H1 (cell line): ENCODE data around the gene GLTP. TPM values are rescaled to one million over a fixed set of nuclear protein-coding genes. Genes with fewer than 3 reads are reported as not detected.

Experiments used
- CTCF ChIA-PET: fragments of 300-600 bp; sonication (Branson Sonifier 250); formaldehyde crosslinking; loops from one replicate; lab custom pipeline; 2021; ENCODE audit not compliant: partially characterized antibody; lab: Charles Lee
- POLR2A ChIA-PET: fragments of 300-600 bp; sonication (Branson Sonifier 250); formaldehyde crosslinking; loops from one replicate; lab custom pipeline; 2021; ENCODE audit warnings: inconsistent platforms; ENCODE audit not compliant: partially characterized antibody; lab: Charles Lee
- DNase-seq, 2 experiments: peaks; one replicate each; pipeline versions ENCODE4 v3.0.0 to v3.0.0-alpha.2; 2010 to 2022; ENCODE audit warnings: low spot score in 2 of 2, low read depth in 1 of 2, mixed read lengths in 1 of 2
- FAIRE-seq: peaks from 2 replicates; lab custom pipeline; 2011; peaks lifted over from hg19 to GRCh38; lab: Jason Lieb, UNC
- H2AFZ ChIP-seq: 2 replicates; pipeline ENCODE4 v1.8.1; 2012; ENCODE audit warnings: low read length, inconsistent platforms
- H2AK5ac ChIP-seq: 2 replicates; pipeline ENCODE4 v1.6.1; 2013; ENCODE audit warnings: low read depth, low read length
- H2BK120ac ChIP-seq: replicated peaks from 2 replicates; pipeline ENCODE3; 2013; ENCODE audit warnings: low read depth, low read length, inconsistent platforms
- H2BK12ac ChIP-seq: 2 replicates; pipeline ENCODE4 v1.6.1; 2013; ENCODE audit warnings: low read depth, low read length
- H2BK15ac ChIP-seq: 2 replicates; pipeline ENCODE4 v1.6.1; 2013; ENCODE audit warnings: low read length
- H2BK20ac ChIP-seq: 2 replicates; pipeline ENCODE4 v1.6.1; 2013; ENCODE audit warnings: low read length
- H2BK5ac ChIP-seq: 2 replicates; pipeline ENCODE4 v1.6.1; 2013; ENCODE audit warnings: low read depth, low read length
- H3K14ac ChIP-seq: 2 replicates; pipeline ENCODE4 v1.6.1; 2013; ENCODE audit warnings: inconsistent platforms; ENCODE audit not compliant: insufficient read length
- H3K18ac ChIP-seq: 2 replicates; pipeline ENCODE4 v1.6.1; 2013; ENCODE audit warnings: low read length; ENCODE audit errors: extremely low read depth
- H3K23ac ChIP-seq: 2 replicates; pipeline ENCODE4 v1.6.1; 2013; ENCODE audit warnings: inconsistent platforms; ENCODE audit not compliant: insufficient read length
- H3K23me2 ChIP-seq: 2 replicates; pipeline ENCODE4 v1.6.1; 2013; ENCODE audit warnings: low read depth, low read length
- H3K27ac ChIP-seq: 2 replicates; pipeline ENCODE4 v1.6.1; 2011; ENCODE audit warnings: low read depth, low read length, inconsistent platforms
- H3K27me3 ChIP-seq, 4 experiments: replicated peaks in 1 of 4; 1 replicate in 1 of 4; 2 replicates in 3 of 4; pipeline versions ENCODE4 v1.6.1 to v1.8.1; 2011 to 2013; ENCODE audit warnings: low read length in 3 of 4, mild to moderate bottlenecking in 3 of 4, inconsistent platforms in 2 of 4, mixed read lengths in 2 of 4, moderate library complexity in 1 of 4; ENCODE audit not compliant: control insufficient read depth in 3 of 4, insufficient read depth in 3 of 4; ENCODE audit errors: extremely low read depth in 1 of 4
- H3K36me3 ChIP-seq, 4 experiments: 2 replicates each; pipeline versions ENCODE4 v1.6.1 to v1.8.1; 2011 to 2013; ENCODE audit warnings: mild to moderate bottlenecking in 4 of 4, low read length in 3 of 4, moderate library complexity in 2 of 4, control low read depth in 1 of 4, inconsistent platforms in 1 of 4; ENCODE audit not compliant: insufficient read depth in 4 of 4, control insufficient read depth in 2 of 4
- H3K4ac ChIP-seq: replicated peaks from 2 replicates; pipeline ENCODE3; 2013; ENCODE audit warnings: low read length, low read depth, mixed read lengths, inconsistent platforms; ENCODE audit not compliant: insufficient read length
- H3K4me1 ChIP-seq, 4 experiments: replicated peaks in 1 of 4; 1 replicate in 1 of 4; 2 replicates in 3 of 4; pipeline versions ENCODE4 v1.6.1 to v1.8.1; 2011 to 2013; ENCODE audit warnings: low read length in 3 of 4, inconsistent platforms in 2 of 4, mixed read lengths in 1 of 4; ENCODE audit not compliant: insufficient read depth in 4 of 4, control insufficient read depth in 3 of 4
- H3K4me2 ChIP-seq, 2 experiments: 2 replicates each; pipeline versions ENCODE4 v1.6.1 to v1.8.1; 2011 to 2013; ENCODE audit warnings: low read depth in 2 of 2, low read length in 2 of 2, control low read depth in 1 of 2, inconsistent platforms in 1 of 2, mild to moderate bottlenecking in 1 of 2; ENCODE audit not compliant: insufficient read depth in 1 of 2
- H3K4me3 ChIP-seq, 4 experiments: fragments of 200-600, 300-600 bp in 1 of 4; sonication (generic), shearing (Covaris generic), sonication (Bioruptor Twin) in 1 of 4; 2 replicates each; pipeline versions ENCODE4 v1.5.1 to v1.8.1; 2011 to 2016; ENCODE audit warnings: low read length in 4 of 4, low read depth in 3 of 4, control low read depth in 2 of 4, inconsistent platforms in 2 of 4, mild to moderate bottlenecking in 2 of 4, mixed read lengths in 1 of 4, moderate library complexity in 1 of 4; ENCODE audit not compliant: insufficient read depth in 2 of 4; ENCODE audit errors: extremely low read depth in 1 of 4
- H3K56ac ChIP-seq: replicated peaks from 2 replicates; pipeline ENCODE3; 2013; ENCODE audit warnings: low read depth, mild to moderate bottlenecking, mixed read lengths, low read length, inconsistent platforms; ENCODE audit not compliant: insufficient read length
- H3K79me1 ChIP-seq: 2 replicates; pipeline ENCODE4 v1.6.1; 2013; ENCODE audit warnings: low read depth, low read length, control low read depth
- H3K79me2 ChIP-seq, 2 experiments: 2 replicates each; pipeline versions ENCODE4 v1.6.1 to v1.8.1; 2012 to 2013; ENCODE audit warnings: low read length in 2 of 2, mild to moderate bottlenecking in 2 of 2, inconsistent platforms in 1 of 2; ENCODE audit not compliant: insufficient read depth in 2 of 2, control insufficient read depth in 1 of 2
- H3K9ac ChIP-seq, 4 experiments: replicated peaks in 1 of 4; 1 replicate in 1 of 4; 2 replicates in 3 of 4; pipeline versions ENCODE4 v1.6.1 to v1.8.1; 2011 to 2013; ENCODE audit warnings: low read depth in 3 of 4, low read length in 3 of 4, control low read depth in 2 of 4, mild to moderate bottlenecking in 2 of 4, moderate library complexity in 2 of 4, inconsistent platforms in 1 of 4; ENCODE audit errors: extremely low read depth in 1 of 4
- H3K9me3 ChIP-seq, 2 experiments: 2 replicates each; pipeline versions ENCODE4 v1.6.1 to v1.8.1; 2012 to 2013; ENCODE audit warnings: mild to moderate bottlenecking in 2 of 2, moderate library complexity in 2 of 2, control low read depth in 1 of 2, inconsistent platforms in 1 of 2, low read depth in 1 of 2, low read length in 1 of 2, mixed read lengths in 1 of 2; ENCODE audit not compliant: insufficient read depth in 2 of 2
- H4K20me1 ChIP-seq, 2 experiments: replicated peaks in 1 of 2; 2 replicates each; pipeline versions ENCODE3 to v1.8.1; 2011 to 2013; ENCODE audit warnings: inconsistent platforms in 2 of 2, low read length in 2 of 2, mild to moderate bottlenecking in 1 of 2; ENCODE audit not compliant: insufficient read depth in 2 of 2, control insufficient read depth in 1 of 2
- H4K5ac ChIP-seq: 2 replicates; pipeline ENCODE4 v1.6.1; 2013; ENCODE audit warnings: low read length, low read depth, mixed read lengths, inconsistent platforms; ENCODE audit not compliant: insufficient read length
- H4K8ac ChIP-seq: 2 replicates; pipeline ENCODE4 v1.8.0; 2013; ENCODE audit warnings: mild to moderate bottlenecking, moderate library complexity, low read length, inconsistent platforms; ENCODE audit not compliant: insufficient read depth; ENCODE audit errors: extremely low read depth
- H4K91ac ChIP-seq: replicated peaks from 2 replicates; pipeline ENCODE3; 2013; ENCODE audit warnings: low read length, mixed read lengths, inconsistent platforms; ENCODE audit not compliant: insufficient read length
- CHD1 ChIP-seq: IDR thresholded peaks from 2 replicates; pipeline ENCODE4 v1.6.1; 2012; ENCODE audit warnings: low read depth, low read length, improper control_type of control experiment
- WGBS, 2 experiments: shearing (Covaris generic) in 1 of 2; methylation state at CpG; one replicate each; pipeline versions ENCODE4 v1.1.6 to v1.1.7; 2013 to 2015; ENCODE audit warnings: low lambda C conversion rate in 2 of 2, mixed read lengths in 2 of 2, inconsistent platforms in 1 of 2, low coverage in 1 of 2, missing lambda C conversion rate in 1 of 2; ENCODE audit not compliant: insufficient replicate concordance in 2 of 2, insufficient coverage in 1 of 2, insufficient read length in 1 of 2; ENCODE audit errors: extremely low coverage in 1 of 2, missing lambda C conversion rate in 1 of 2; 5-methylcytosine and 5-hydroxymethylcytosine counted together
- polyA plus RNA-seq, 7 experiments: library from polyadenylated mRNA; depleted of rRNA in 3 of 7; stranded (reverse) in 5 of 7; unstranded in 2 of 7; fragments of >200 nt in 5 of 7; fragments of 200-250 nt in 2 of 7; gene quantifications; 1 replicate in 5 of 7; 2 replicates in 1 of 7; 4 replicates in 1 of 7; pipeline versions ENCODE4 v1.2.1 to v1.2.3, GENCODE V29; 2011 to 2013; ENCODE audit warnings: missing spikeins in 2 of 7, mixed read lengths in 2 of 7
- total RNA-seq: library from RNA; stranded (reverse); fragmentation: NEBNext Ultra II Directional; extraction: Animal tissue kit (Norgen Biotek cat#: 25700); gene quantifications from 2 replicates; pipeline ENCODE4 v1.2.1, GENCODE V29; 2021
- TF ChIP-seq, protein P1 (sequence below), 3 experiments: IDR thresholded peaks; 1 replicate in 2 of 3; 2 replicates in 1 of 3; pipeline versions ENCODE4 v1.5.1 to v1.6.1; 2011; ENCODE audit warnings: low read length in 3 of 3, mild to moderate bottlenecking in 3 of 3, inconsistent platforms in 2 of 3, low read depth in 1 of 3, moderate library complexity in 1 of 3; ENCODE audit not compliant: insufficient read depth in 1 of 3; ENCODE audit errors: control extremely low read depth in 1 of 3

The GLTP gene
- total and polyA plus RNA-seq, 2 of the 8 experiments (the other 6 are each of a cell fraction or from before 2014, with no cell fraction given), result 9.8 to 26.1 TPM

DNA sequence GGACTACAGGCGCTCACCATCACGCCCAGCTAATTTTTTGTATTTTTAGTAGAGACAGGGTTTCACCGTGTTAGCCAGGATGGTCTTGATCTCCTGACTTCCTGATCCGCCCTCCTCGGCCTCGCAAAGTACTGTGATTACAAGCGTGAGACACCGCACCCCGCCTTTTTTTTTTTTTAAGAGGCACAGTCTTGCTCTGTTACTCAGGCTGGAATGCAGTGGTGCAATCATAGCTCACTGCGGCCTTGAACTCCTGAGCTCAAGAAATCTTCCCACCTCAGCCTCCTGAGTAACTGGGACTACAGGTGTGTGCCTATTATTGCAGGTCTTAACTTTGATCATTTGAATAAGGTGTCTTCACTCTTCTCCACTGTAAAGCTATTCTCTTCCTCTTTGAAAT lies 5.3 kb upstream of the GLTP start:
- Histone ChIP-seq H4K91ac (no peak overlapping the region), H3K23ac (no peak overlapping the region), H2BK12ac (no peak overlapping the region), H3K18ac (no peak overlapping the region), H2AFZ (no peak overlapping the region), H4K5ac (no peak overlapping the region), H3K36me3 (no peaks in the 10 kb centered on the region), H2AK5ac (no peak overlapping the region), H3K56ac (no peak overlapping the region), H3K4me3 (no peak overlapping the region), H2BK20ac (no peak overlapping the region), H3K79me2 (no peaks in the 10 kb centered on the region), H2BK120ac (no peak overlapping the region), H3K4ac (no peak overlapping the region), H4K20me1 (peaks cover 0 to 1% of the 10 kb centered on the region in 2 experiments), H3K9ac (no peak overlapping the region), H2BK5ac (no peak overlapping the region), H3K14ac (no peak overlapping the region), H3K4me2 (no peak overlapping the region), H3K79me1 (no peaks in the 10 kb centered on the region), H4K8ac (no peak overlapping the region), H2BK15ac (no peak overlapping the region), H3K23me2 (peaks cover 5% of the 10 kb centered on the region), H3K9me3 (no peaks in the 10 kb centered on the region), H3K27ac (no peak overlapping the region), H3K4me1 (peaks cover 6 to 15% (median 9%) of the 10 kb centered on the region in 4 experiments; a peak in 6 of 7 replicates), H3K27me3 (no peaks in the 10 kb centered on the region; a peak in 1 of 7 replicates)
- FAIRE-seq (no peak), DNase-seq (no peak)
- CTCF ChIA-PET, result interaction anchor here (0.6 to 2.5 kb wide), 8 partner anchors 8 to 165 kb away, joined by 3 to 8 read pairs (median 4); no protein-coding TSS in a partner anchor
- POLR2A ChIA-PET, result no interaction called here
- 88% methylated on average over 10 of the region's 10 CpGs; no CpG with 5 or more reads in 1 of the 2 experiments for WGBS, 2 experiments
- TF ChIP-seq CHD1, result no peak
- TF ChIP-seq, protein P1, sequence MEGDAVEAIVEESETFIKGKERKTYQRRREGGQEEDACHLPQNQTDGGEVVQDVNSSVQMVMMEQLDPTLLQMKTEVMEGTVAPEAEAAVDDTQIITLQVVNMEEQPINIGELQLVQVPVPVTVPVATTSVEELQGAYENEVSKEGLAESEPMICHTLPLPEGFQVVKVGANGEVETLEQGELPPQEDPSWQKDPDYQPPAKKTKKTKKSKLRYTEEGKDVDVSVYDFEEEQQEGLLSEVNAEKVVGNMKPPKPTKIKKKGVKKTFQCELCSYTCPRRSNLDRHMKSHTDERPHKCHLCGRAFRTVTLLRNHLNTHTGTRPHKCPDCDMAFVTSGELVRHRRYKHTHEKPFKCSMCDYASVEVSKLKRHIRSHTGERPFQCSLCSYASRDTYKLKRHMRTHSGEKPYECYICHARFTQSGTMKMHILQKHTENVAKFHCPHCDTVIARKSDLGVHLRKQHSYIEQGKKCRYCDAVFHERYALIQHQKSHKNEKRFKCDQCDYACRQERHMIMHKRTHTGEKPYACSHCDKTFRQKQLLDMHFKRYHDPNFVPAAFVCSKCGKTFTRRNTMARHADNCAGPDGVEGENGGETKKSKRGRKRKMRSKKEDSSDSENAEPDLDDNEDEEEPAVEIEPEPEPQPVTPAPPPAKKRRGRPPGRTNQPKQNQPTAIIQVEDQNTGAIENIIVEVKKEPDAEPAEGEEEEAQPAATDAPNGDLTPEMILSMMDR (IDR thresholded peaks at IDR 0.05; ENCODE audit: control extremely low read depth in 1 of 3, insufficient read depth in 1 of 3, low read depth in 1 of 3, low read length in 3 of 3), result no peak
